HK-2 (cell line): ENCODE results near the gene TAGAP.
"Not testable (repeated sequence)": the region's sequence is repeated elsewhere in the genome, so short reads cannot be mapped to it uniquely, and the experiment has no call there.

ENCODE experiments used
- DNase-seq: peaks from one replicate; pipeline ENCODE4 v3.0.0-alpha.2; 2018; ENCODE audit not compliant: unreplicated experiment

TAGAP gene

DNA sequence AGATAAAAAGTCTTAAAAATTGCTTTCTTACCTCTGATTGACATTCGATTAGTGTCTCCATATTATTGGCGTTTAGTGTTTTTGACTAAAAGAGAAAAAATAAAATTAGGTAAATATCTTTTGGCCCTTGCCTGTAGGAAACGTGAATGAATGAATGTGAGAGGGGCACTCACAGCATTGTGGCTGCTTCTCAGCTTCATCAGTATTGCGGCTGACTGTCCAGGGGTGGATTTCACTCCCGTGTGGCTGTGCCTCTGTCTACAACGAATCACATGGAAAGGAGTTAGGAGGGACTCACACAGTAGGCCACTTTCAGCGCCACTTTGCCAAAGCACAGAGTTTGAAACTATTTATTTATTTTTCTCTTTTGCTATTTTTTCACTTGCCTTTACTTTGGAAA lies 844 bp downstream of the TAGAP start:
- no peak for DNase-seq

DNA sequence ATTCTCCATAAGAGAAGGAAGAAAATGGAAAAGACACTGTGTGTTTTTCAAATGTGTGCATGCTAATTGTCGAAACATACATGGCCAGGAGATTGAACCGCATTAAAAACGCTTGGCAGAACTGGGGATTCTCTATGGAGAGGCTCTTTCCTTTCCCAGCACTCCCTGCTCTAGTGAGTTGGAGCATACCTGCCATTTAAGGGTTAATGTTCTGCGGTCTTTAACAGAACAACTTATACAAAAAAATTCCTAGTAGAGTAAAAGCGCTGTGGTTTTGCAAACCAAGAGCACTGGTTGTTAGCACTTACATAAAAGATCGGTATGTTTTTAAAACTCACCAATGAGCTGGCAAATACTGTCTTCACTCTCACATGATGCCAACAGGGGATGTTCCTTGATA lies 1.5 kb downstream of the TAGAP start:
- no peak for DNase-seq

DNA sequence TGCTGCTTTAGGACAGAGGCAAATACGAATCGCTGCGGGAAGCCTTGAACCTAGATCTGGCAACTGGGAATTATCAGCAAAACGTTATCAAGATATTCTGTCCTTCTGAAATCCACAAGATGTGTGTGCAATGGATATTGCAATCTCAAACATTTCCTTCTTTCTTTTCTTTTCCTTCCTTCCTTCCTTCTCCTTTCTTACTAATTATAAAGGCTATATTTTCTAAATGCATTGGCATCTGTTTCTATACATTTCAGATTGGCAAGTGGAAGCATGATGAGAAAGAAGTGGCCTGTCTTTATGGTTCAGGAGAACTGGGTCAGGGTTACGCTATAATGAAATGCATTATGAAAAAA lies 2.0 kb downstream of the TAGAP start:
- DNase-seq: no peak

DNA sequence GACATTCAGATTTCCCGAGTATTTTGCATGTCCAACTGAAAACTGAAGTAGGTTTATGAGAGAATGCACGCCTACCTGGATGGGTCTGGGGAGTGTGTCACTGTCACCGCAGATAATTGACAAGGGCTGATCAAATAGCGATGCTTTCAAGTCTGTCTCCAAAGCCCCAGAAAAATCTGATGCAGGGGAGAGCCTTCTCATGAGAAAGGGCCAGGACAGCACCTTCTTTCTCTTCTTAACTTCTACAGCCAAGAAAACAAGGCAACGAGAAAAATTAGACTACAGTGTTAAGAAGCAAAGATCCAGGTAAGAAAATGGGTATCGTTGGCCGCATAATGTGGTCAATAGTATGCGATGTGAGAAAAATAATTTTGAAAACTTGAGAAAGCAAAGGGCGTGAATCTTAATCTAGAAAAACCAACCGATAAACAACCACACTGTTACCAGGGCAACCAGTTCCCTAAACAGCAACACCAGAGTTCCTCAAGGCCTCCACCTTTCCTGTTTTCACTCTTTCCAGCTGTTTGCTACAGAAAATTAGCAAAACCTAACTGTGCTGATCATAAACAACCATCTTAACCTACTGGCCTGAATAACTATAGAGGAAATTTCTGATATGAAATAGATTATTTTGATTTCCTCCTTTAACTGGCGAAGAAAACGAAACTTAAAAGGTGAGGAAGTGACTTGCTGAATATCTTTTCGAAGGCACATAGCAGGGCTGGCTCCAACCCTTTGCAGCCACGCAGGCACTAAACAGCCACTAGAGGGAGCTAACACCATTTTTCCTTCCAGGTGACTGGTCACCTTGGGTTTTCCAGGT lies 2.6 kb downstream of the TAGAP start:
- peak; percentile 66 for DNase-seq

DNA sequence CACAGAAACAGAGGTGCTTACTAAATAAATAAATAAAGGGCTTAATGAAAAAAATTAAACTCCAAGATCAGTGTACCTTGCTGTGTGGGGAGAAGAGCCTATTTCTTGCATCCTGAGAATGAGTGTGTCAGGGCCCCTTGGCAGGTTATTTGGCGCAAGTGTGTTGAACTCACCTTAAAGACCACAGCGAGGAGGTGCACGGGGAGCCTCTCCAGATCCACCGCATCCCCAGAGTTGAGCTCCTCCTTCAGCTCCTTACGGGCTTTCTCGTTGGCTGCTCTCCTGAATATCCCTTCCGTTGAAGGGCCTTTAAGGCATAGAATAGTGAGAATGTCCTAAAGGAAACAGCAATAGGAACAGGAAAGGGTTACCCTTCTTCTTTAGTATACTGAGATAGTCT lies 3.6 kb downstream of the TAGAP start:
- DNase-seq: no peak

DNA sequence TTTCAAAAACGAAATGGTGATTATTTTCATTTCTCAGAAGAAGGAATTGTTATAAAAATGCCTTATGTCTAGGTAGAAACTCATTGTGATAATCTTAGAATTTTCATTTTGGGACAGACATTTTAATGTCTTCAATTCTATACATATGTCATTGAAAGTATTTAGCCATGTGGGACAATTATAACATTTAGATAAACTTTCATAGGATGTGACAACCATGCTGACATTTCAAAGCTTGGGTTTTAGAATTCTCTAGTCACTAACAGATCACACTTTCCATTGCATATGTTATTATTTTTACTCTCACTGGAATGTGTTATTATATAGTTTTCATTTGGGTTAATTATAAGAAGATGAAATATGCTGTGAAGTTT lies 4.9 kb downstream of the TAGAP start:
- DNase-seq: no peak

DNA sequence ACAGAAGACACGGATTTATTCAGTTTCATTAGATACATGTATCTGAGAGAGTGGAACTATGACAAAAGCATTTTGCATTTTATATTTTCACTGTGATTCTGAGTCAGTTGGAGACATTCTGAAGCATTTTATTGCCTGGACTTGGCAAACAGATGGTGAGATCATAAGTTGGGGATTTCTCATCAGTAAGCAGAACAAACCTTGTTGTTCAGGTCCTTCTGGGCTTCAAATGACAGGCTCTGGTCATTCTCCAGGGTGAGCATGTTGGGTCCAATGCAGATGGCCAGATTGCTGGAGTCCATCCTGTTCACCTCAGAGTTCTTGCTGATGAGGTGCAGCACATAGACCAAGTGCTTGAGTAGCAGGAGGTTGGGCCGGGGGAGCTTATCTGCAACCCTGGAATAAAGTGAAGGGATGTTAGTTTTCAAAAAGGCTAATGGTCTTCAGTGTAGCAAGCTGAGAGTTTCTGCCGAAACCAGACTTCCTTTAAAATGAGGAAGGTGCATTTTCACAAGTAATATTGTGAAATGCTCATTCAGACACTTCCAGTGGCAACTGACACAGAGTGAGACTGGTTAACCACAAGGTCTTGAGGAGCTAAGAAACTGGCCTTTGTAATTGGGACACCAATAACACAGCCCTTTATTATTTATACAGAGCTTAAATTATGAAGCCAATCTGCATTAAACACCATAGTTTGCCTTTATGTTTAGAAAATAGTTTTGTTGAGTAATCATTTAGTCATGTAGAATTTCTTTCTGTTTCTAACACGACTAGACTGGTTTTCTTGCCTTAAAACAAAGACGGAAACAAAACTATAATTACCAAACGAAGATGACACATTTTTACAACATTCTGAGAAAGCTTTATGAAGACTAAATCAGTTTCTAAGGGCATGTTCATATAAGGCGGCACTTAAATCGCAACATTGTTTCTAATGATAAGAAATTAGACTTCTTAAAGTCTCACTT lies 5.6 kb downstream of the TAGAP start:
- DNase-seq: no peak

DNA sequence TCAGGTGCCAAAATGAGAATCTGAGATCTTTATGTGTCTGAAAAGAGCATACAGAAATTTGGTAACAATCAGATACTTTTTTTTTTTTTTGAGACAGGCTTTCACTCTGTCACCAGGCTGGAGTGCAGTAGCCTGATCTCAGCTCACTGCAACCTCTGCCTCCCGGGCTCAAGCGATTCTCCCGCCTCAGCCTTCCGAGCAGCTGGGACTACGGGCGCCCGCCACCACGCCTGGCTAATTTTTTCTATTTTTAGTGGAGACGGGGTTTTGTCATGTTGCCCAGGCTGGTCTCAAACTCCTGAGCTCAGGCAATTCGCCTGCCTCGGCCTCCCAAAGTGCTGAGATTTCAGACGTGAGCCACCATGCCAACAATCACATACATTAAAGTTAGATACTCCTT lies 6.5 kb downstream of the TAGAP start:
- not testable (repeated sequence) for DNase-seq

DNA sequence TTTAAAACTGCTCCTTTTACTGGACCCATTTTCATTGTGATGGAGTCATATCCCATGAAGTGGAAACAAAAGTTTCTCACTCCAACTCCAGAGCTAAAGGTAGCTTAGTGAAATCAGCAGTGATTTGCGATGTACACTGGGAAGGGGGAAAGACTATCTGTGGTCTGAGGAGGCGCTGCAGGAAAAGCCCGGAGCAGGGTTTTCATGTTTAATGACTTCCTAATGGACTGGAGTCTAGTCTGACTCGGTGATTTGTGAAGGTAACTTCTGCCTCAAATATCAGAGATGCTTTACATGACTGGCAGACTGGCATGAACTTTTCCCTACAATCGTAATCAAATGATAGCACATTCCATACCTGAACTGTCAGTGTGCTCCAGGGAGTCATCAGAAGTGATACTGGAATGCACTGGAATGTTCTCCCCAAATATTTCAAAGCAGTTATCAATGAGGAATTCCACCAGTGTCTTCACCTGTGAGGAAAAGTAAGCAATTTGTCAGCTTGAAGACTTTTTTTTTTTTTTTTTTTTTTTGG lies 7.0 kb downstream of the TAGAP start:
- no peak for DNase-seq

DNA sequence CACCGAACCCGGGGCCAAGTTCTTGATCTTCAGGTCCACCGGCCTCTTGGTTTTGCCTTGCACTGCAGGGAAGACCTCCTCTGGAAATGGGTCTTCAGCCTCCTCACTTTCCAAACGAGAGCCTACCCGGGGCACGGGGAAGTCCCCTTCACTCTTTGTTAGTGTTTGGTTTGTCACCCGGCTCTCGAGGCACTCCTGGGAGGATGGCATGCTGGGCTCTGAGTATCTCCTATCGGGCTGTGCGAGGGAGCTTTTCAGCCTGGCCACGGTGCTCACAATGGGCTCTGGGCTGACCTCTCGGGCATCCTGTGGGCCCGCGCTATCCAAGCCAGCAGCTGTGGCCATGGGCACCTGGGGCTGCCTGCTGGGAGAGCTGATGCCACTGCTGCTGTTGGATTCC lies 8.1 kb downstream of the TAGAP start:
- no peak for DNase-seq

DNA sequence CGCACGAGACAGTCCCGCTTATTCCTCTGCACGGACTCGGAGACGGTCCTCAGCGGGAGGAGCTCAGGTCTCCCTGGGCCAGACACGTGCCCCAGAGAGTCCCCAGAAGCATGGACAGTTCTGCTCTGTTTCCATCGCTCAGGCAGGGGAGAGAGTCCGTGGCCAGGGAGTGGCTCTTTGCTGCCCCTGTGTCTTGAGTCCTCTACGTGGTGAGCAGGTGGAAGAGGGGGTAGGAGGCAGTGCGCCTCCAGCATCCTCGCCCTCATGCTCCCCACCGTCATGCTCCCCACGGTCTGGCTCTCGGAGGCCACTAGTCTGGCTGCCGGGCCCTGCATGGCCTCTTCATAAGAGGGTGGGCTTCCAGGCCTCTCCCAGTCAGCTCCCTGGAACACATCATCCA lies 8.9 kb downstream of the TAGAP start:
- no peak for DNase-seq

DNA sequence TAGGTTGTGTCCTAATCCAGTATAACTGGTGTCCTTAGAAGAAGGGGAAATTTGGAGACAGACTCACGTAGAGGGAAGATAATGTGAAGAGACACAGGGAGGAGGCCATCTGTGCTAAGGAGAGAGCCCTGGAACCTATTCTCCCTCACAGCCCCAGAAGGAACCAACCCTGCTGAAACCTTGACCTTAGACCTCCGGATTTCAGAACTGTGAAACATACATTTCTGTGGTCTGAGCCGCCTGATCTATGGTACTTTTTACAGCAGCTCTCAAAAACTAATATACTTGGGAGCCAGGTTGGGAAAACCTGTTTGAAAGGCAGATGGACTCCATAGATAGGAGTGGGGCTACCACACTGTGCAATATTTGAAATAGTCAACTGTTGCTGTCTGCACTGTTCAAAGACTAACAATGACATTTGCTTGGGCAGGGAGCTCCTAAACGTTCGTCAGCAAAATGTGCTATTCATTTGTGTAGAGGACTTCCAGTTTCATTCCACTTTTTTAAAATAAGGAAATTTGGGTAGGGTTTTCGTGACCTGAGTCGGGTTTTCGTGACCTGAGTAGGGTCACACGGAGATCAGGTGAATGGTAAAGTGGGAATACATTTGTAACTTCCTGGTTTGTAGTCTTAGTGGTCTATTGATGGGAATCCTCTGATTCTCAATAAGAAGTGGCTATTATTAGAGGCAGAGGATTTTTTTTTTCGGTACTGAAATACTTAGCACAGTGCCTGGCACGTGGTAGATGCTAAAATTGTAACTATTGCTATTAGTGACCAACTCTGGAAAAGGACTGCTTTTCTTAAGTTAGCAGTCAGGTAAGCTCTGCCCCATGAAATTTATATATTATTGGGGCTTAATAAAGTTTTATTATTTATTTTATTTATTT lies 11.4 kb downstream of the TAGAP start:
- no peak for DNase-seq

DNA sequence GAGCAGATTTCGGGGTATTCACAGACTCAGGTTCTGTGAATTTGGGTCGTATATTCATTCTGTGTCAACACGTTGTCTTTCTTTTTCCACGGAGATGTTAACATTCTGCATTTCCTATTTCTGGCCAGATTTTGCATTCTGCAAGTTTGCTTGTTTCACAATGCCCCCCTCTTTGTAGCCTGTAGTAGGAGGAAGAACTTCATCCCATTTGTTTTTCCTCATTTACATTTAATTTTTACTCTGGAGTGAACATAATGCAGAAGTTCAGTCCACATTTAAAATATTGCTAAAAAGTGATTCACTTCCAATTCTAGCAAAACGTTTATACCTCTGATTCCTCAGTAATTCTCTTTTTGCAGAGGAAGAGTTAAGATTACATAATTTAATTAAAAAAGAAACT lies 12.9 kb downstream of the TAGAP start:
- DNase-seq: no peak

DNA sequence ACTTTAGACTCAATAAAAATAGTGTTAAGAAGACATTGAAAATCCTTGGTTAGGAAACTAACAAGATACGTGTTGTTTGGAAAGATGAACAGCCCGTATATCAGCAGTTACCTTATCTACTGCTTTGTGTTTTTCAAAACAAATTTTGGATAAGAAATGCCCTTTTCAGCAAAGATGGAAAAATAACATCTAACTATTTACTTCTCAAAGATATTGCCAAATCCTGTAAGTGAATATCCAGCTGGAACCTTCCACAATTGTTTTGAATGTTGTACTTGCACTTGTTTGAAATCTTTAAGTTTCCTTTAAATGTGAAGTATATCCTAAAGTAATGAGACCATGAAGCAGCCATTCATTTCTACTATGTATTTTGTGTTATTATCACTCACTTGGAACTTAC lies 14.6 kb downstream of the TAGAP start:
- DNase-seq: no peak

DNA sequence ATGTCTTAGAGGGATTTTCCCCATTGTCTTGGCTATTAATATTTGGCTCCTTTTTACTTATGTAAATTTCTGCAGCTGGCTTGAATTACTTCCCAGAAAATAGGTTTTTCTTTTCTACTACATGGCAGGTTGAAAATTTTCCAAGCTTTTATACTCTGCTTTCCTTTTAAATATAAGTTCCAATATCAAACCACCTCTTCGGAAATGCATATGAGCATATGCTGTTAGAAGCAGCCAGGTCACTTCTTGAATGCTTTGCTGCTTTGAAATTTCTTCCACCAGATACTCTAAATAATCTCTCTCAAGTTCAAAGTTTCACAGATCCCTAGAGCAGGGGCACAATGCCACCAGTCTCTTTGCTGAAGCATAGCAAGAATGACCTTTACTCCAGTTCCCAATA lies 19.6 kb downstream of the TAGAP start:
- not testable (repeated sequence) for DNase-seq

DNA sequence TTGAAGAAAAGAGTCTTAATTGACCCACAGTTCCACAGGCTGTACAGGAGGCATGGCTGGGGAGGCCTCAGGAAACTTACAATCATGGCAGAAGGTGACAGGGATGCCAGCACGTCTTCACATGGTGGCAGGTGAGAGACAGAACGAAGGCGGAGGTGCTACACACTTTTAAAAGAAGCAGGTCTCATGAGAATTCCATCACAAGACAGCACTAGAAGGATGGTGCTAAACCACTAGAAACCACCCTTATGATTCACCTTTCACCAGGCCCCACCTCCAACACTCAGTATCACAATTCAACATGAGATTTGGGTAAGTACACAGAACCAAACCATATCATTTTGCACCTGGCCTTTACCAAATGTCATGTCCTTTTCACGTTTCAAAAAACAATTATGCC lies 20.9 kb downstream of the TAGAP start:
- no peak for DNase-seq

DNA sequence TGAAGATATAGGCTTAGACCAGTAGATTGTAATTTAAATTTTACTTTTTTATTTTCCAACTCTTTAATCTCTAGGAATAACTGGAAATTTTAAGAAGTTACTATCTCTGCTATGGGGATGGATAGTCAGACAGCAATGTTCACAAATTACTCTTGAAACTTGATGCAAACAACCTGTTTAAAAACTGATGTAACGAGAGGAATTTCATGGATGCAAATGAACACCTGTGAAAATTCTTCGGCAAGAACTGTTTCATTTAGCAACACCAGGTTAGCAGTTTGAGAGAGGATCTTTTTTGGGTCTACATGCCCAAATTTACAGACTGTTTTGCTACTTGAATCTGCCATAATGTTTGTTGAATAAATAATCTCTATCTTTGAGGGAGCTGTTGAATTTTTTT lies 24.8 kb downstream of the TAGAP start:
- no peak for DNase-seq

DNA sequence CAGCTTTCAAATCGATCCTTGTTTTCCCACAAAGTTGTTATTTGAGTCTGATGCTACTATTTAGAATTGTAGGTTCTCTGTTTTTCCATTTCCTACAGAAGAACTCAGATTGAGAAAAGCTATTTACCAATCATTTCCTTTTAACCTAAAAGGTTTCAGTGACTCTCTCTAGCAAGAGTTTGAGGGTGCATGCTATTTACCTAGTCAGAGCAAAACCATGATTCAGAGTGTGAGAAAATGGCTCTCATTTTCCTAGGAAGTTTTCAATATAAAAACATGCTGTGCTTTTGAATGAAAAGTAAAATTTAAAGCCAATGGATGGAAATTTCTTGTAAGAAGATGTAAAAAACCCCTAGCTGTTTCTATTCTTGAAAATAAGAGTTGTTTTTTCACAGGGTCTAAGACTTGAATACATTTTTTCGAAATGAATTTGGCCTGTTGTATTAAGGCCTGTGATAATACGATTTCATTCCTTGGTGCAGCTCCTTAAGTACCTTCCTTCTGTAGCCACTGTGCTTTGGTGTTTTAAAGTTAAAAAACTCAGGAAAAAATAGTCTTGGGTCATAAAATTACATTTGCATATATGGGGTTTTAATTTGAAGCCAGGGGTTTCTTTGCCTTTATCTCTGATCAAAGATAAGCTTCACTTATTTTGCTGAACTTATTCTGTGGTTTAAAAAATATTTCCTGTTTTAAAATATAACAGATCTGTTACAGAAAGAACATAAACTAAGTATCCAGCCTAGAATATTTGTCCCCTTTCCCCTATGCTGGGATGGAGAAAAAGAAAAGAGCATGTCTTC lies 26.8 kb downstream of the TAGAP start:
- no peak for DNase-seq

DNA sequence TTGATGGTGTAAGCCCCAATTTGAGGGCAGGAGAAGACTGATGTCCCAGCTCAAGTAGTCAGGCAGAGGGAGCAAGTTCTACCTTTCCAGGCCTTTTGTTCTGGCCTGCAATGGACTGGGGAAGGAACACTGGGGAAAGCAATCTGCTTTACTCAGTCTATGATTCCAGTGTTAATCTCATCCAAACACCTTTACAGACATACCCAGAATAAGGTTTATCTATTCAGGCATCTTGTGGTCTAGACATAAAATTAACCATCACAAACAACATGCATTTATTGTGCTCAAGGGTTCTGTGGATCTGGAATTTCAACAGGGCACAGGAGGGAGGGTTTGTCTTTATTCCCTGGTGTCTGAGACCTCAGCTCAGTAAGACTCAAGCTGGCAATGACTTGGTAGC lies 30.4 kb downstream of the TAGAP start:
- DNase-seq: no peak

DNA sequence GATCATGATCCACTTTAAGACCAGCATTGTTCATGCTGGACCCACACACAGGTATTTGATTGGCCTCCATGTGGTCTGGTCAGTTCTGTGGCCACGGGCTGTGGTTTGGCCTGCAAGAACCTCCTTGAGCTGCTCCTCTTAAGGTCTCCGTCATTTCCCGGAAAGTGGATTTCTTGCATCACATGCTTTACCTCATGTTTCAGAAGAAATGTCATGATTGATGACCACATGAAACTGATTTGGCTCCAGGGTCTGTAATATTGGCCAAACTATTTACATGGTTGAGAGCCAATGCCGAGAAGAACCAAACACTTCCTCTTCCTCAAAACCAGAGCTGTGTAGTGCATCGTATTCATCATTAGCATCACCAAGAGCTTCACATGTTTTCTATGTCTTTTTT lies 31.6 kb downstream of the TAGAP start:
- no peak for DNase-seq

DNA sequence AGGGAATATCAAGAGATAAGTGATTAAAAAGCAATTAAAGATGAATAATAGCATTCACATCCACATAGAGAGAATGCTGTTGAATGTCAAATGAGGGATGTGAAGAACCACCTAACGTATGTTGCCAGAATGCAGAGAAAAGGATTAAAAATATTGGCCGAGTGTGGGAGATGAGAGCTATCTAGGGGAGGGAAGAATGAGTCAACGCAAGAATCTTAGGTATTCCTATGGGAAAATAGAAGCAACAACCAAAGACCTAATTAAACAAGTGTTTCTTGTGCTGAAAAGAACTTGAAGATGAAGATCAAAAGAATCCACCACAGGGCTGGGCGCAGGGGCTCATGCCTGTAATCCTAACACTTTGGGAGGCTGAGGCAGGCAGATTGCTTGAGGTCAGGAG lies 32.6 kb downstream of the TAGAP start:
- DNase-seq: no peak
